IMR-90 (cell line): Measurements from ENCODE around the gene IGF2BP3. TPM values are rescaled to one million over a fixed set of nuclear protein-coding genes. Genes with fewer than 3 reads are reported as not detected.
A peak's percentile ranks its signal among the peaks of the same experiment; 100 is the strongest.

Experiments
- ATAC-seq: fragments of 200-7000 bp; cut with Tn5 transposase; 2 replicates; pipeline ENCODE4 v1.9.1; 2020; ENCODE audit warnings: low read depth, mild to moderate bottlenecking, moderate library complexity
- BruUV-seq: library from RNA; stranded (reverse); fragments of 400-500 nt; replicated peaks from 2 replicates; lab custom pipeline; 2021; lab: Mats Ljungman, UMichigan
- CTCF ChIA-PET: fragments of 300-600 bp; formaldehyde crosslinking; extraction: SDS; loops from one replicate; lab custom pipeline; 2021; ENCODE audit warnings: antibody characterized with exemption; lab: Yijun Ruan, JAX
- POLR2A ChIA-PET: fragments of 300-600 bp; sonication (Branson Sonifier 250); formaldehyde crosslinking; loops from one replicate; lab custom pipeline; 2022; ENCODE audit warnings: antibody characterized with exemption; ENCODE audit not compliant: unreplicated experiment; lab: Charles Lee
- DNase-seq: peaks from one replicate; pipeline ENCODE4 v3.0.0; 2013
- H2AFZ ChIP-seq: replicated peaks from 2 replicates; pipeline ENCODE3; 2013; ENCODE audit warnings: low read length, mild to moderate bottlenecking; ENCODE audit not compliant: poor library complexity
- H2AK5ac ChIP-seq: 2 replicates; pipeline ENCODE4 v1.6.1; 2013; ENCODE audit warnings: low read depth, low read length, inconsistent platforms
- H2AK9ac ChIP-seq: replicated peaks from 2 replicates; pipeline ENCODE3; 2013; ENCODE audit warnings: mild to moderate bottlenecking, low read depth, low read length, moderate library complexity; ENCODE audit not compliant: poor library complexity
- H2BK120ac ChIP-seq: 2 replicates; pipeline ENCODE4 v1.6.1; 2013; ENCODE audit warnings: low read depth, low read length, inconsistent platforms
- H2BK15ac ChIP-seq: 3 replicates; pipeline ENCODE4 v1.6.1; 2013; ENCODE audit warnings: low read depth, low read length, inconsistent platforms
- H2BK20ac ChIP-seq: 2 replicates; pipeline ENCODE4 v1.6.1; 2013; ENCODE audit warnings: low read depth, mild to moderate bottlenecking, inconsistent platforms, low read length, moderate library complexity
- H2BK5ac ChIP-seq: 2 replicates; pipeline ENCODE4 v1.6.1; 2013; ENCODE audit warnings: mild to moderate bottlenecking, low read depth, low read length, inconsistent platforms; ENCODE audit not compliant: poor library complexity, severe bottlenecking
- H3K14ac ChIP-seq: replicated peaks from 2 replicates; pipeline ENCODE4 v1.6.1; 2013; ENCODE audit warnings: low read depth, low read length, inconsistent platforms
- H3K18ac ChIP-seq: 2 replicates; pipeline ENCODE4 v1.6.1; 2013; ENCODE audit warnings: low read depth, low read length, control low read depth
- H3K23ac ChIP-seq: 2 replicates; pipeline ENCODE4 v1.6.1; 2013; ENCODE audit warnings: low read depth, low read length, inconsistent platforms
- H3K27ac ChIP-seq: 2 replicates; pipeline ENCODE4 v1.5.1; 2013; ENCODE audit warnings: mild to moderate bottlenecking, control low read depth, low read length; ENCODE audit not compliant: insufficient read depth
- H3K27me3 ChIP-seq: 2 replicates; pipeline ENCODE4 v1.6.1; 2013; ENCODE audit warnings: low read length; ENCODE audit not compliant: control insufficient read depth, insufficient read depth
- H3K36me3 ChIP-seq: 2 replicates; pipeline ENCODE4 v1.6.1; 2013; ENCODE audit warnings: low read length, mixed read lengths; ENCODE audit not compliant: control insufficient read depth, insufficient read depth
- H3K4ac ChIP-seq: 2 replicates; pipeline ENCODE4 v1.6.1; 2013; ENCODE audit warnings: low read depth, low read length, inconsistent platforms
- H3K4me1 ChIP-seq: 2 replicates; pipeline ENCODE4 v1.6.1; 2013; ENCODE audit warnings: low read length, mixed read lengths; ENCODE audit not compliant: control insufficient read depth, insufficient read depth
- H3K4me2 ChIP-seq: 2 replicates; pipeline ENCODE4 v1.6.1; 2013; ENCODE audit warnings: low read depth, mild to moderate bottlenecking, control low read depth, low read length, moderate library complexity
- H3K4me3 ChIP-seq: 2 replicates; pipeline ENCODE4 v1.5.1; 2013; ENCODE audit warnings: low read depth, mild to moderate bottlenecking, control low read depth, low read length, moderate library complexity; ENCODE audit not compliant: insufficient read depth
- H3K56ac ChIP-seq: 2 replicates; pipeline ENCODE4 v1.6.1; 2013; ENCODE audit warnings: low read length, inconsistent platforms; ENCODE audit not compliant: insufficient read depth; ENCODE audit errors: extremely low read depth
- H3K79me1 ChIP-seq, 2 experiments: 2 replicates each; pipeline ENCODE4 v1.6.1; 2013; ENCODE audit warnings: low read length in 2 of 2, inconsistent platforms in 1 of 2, low read depth in 1 of 2
- H3K9ac ChIP-seq: 2 replicates; pipeline ENCODE4 v1.6.1; 2013; ENCODE audit warnings: low read depth, low read length, control low read depth
- H3K9me1 ChIP-seq: 2 replicates; pipeline ENCODE4 v1.6.1; 2013; ENCODE audit warnings: low read length, inconsistent platforms; ENCODE audit not compliant: insufficient read depth
- H3K9me3 ChIP-seq: 2 replicates; pipeline ENCODE4 v1.6.1; 2013; ENCODE audit warnings: low read length; ENCODE audit not compliant: control insufficient read depth, insufficient read depth
- H4K20me1 ChIP-seq: 2 replicates; pipeline ENCODE4 v1.6.1; 2013; ENCODE audit warnings: low read length, inconsistent platforms; ENCODE audit not compliant: insufficient read depth
- H4K5ac ChIP-seq: 2 replicates; pipeline ENCODE4 v1.6.1; 2013; ENCODE audit warnings: mild to moderate bottlenecking, low read depth, low read length, control low read depth
- H4K8ac ChIP-seq, 2 experiments: 2 replicates each; pipeline ENCODE4 v1.6.1; 2013; ENCODE audit warnings: low read depth in 2 of 2, low read length in 2 of 2, control low read depth in 1 of 2, inconsistent platforms in 1 of 2
- H4K91ac ChIP-seq: 2 replicates; pipeline ENCODE4 v1.6.1; 2013; ENCODE audit warnings: low read depth, low read length, inconsistent platforms; ENCODE audit not compliant: insufficient read depth
- BHLHE40 ChIP-seq: fragments of 150-350 bp; IDR thresholded peaks from 2 replicates; pipeline ENCODE4 v1.6.1; 2016; ENCODE audit warnings: mild to moderate bottlenecking, low read depth, low read length
- CEBPB ChIP-seq: IDR thresholded peaks from 2 replicates; pipeline ENCODE4 v1.6.1; 2012; ENCODE audit warnings: low read depth, low read length, improper control_type of control experiment
- CHD1 ChIP-seq: IDR thresholded peaks from 2 replicates; pipeline ENCODE4 v1.6.1; 2012; ENCODE audit warnings: low read depth, low read length, improper control_type of control experiment
- CTCF ChIP-seq: conservative IDR thresholded peaks from 2 replicates; pipeline ENCODE4 v1.5.1; 2012; ENCODE audit warnings: mild to moderate bottlenecking, low read depth, low read length, improper control_type of control experiment
- ELK1 ChIP-seq: fragments of 150-350 bp; IDR thresholded peaks from 2 replicates; pipeline ENCODE4 v1.6.1; 2016; ENCODE audit warnings: low read depth, mild to moderate bottlenecking, low read length, moderate library complexity, borderline replicate concordance
- MAZ ChIP-seq: IDR thresholded peaks from 2 replicates; pipeline ENCODE4 v1.6.1; 2012; ENCODE audit warnings: low read depth, mild to moderate bottlenecking, low read length, improper control_type of control experiment, moderate library complexity, borderline replicate concordance
- MXI1 ChIP-seq: IDR thresholded peaks from 2 replicates; pipeline ENCODE4 v1.6.1; 2012; ENCODE audit warnings: low read depth, mild to moderate bottlenecking, low read length, moderate library complexity, borderline replicate concordance
- NFE2L2 ChIP-seq: fragments of 150-350 bp; IDR thresholded peaks from 2 replicates; pipeline ENCODE4 v1.6.1; 2016; ENCODE audit warnings: low read depth, mild to moderate bottlenecking, low read length
- POLR2A ChIP-seq: IDR thresholded peaks from 2 replicates; pipeline ENCODE4 v1.6.1; 2012; ENCODE audit warnings: mild to moderate bottlenecking, low read depth, low read length
- RCOR1 ChIP-seq: IDR thresholded peaks from 2 replicates; pipeline ENCODE4 v1.6.1; 2012; ENCODE audit warnings: mild to moderate bottlenecking, low read length, improper control_type of control experiment; ENCODE audit not compliant: insufficient replicate concordance
- USF2 ChIP-seq: fragments of 150-350 bp; IDR thresholded peaks from 2 replicates; pipeline ENCODE4 v1.6.1; 2017; ENCODE audit warnings: mild to moderate bottlenecking, antibody characterized with exemption, low read length, low read depth
- WGBS, 2 experiments: methylation state at CpG; one replicate each; pipeline versions ENCODE4 v1.1.5 to v1.1.7; 2013; ENCODE audit warnings: missing lambda C conversion rate in 2 of 2; ENCODE audit not compliant: insufficient read length in 1 of 2; ENCODE audit errors: extremely low coverage in 2 of 2; 5-methylcytosine and 5-hydroxymethylcytosine counted together
- dilution Hi-C: fragments of 300-500 bp; cut with HindIII; formaldehyde crosslinking; loops from one replicate; pipeline ENCODE4 v1.14.3; 2018; ENCODE audit warnings: low sequenced_read_pairs; ENCODE audit not compliant: unreplicated experiment
- in situ Hi-C: fragments of 300-500 bp; cut with MboI; formaldehyde crosslinking; loops from 3 replicates; pipeline ENCODE4 v1.14.3; 2019; ENCODE audit warnings: low sequenced_read_pairs, inconsistent platforms, mixed read lengths
- intact Hi-C: fragments of 100-400 bp; cut with micrococcal nuclease; formaldehyde crosslinking; loops from 2 replicates; pipeline ENCODE4 v1.10.0; 2022
- polyA plus RNA-seq, 3 experiments: library from polyadenylated mRNA; depleted of rRNA; stranded (reverse); fragments of >200 nt; gene quantifications; 2 replicates each; pipeline ENCODE4 v1.2.3, GENCODE V29; 2012; ENCODE audit warnings: low replicate concordance in 1 of 3
- total RNA-seq: library from RNA; depleted of rRNA; stranded (reverse); fragments of >200 nt; gene quantifications from 2 replicates; pipeline ENCODE4 v1.2.3, GENCODE V29; 2012

Gene IGF2BP3
- total and polyA plus RNA-seq, 2 of the 4 experiments (the other 2 are of a cell fraction), result 50.9 to 59.3 TPM

GRCh38 chr7:23373151-23374004 lies 96.9 kb downstream of the IGF2BP3 start:
- ATAC-seq (no peak), DNase-seq (peak; percentile 73)
- H3K4me2 ChIP-seq, result no peak overlapping the region
- H2BK5ac ChIP-seq, result peak overlapping the region; percentile 7
- H4K91ac ChIP-seq, result no peak overlapping the region
- H3K27me3 ChIP-seq, result no peaks in the 10 kb centered on the region
- H4K5ac ChIP-seq, result no peak overlapping the region
- TF ChIP-seq RCOR1 (no peak), MAZ (no peak), BHLHE40 (no peak), POLR2A (no peak), CHD1 (no peak), CTCF (no peak), ELK1 (no peak), CEBPB (no peak), NFE2L2 (no peak), MXI1 (no peak), USF2 (no peak)
- peaks cover 16% of the 10 kb centered on the region for H3K9me1 ChIP-seq
- ChIA-PET CTCF (no interaction called here), POLR2A (no interaction called here)
- intact Hi-C loops (no loop called here), dilution Hi-C loops (no loop called here), in situ Hi-C loops (no loop called here)
- peaks cover 44% of the 10 kb centered on the region; the same call in 1 of the 2 replicates for H4K20me1 ChIP-seq
- no peak overlapping the region for H2AK9ac ChIP-seq
- H2BK20ac ChIP-seq, result no peak overlapping the region
- peaks cover 5% of the 10 kb centered on the region for H3K36me3 ChIP-seq
- no peak overlapping the region for H2AK5ac ChIP-seq
- peaks cover 13% of the 10 kb centered on the region for H3K4me1 ChIP-seq
- H3K9ac ChIP-seq, result no peak overlapping the region
- no peak overlapping the region for H3K4ac ChIP-seq
- no peak overlapping the region for H3K4me3 ChIP-seq
- H2AFZ ChIP-seq, result no peak overlapping the region
- H3K56ac ChIP-seq, result no peak overlapping the region
- H2BK120ac ChIP-seq, result no peak overlapping the region
- H3K23ac ChIP-seq, result no peak overlapping the region
- H3K14ac ChIP-seq, result 0 out of 2 replicates have a peak overlapping the region, but pooled peaks have one; percentile 13
- BruUV-seq, result no TSS peak
- WGBS, 2 experiments, result no CpG with 5 or more reads among the region's 6 CpGs
- H3K27ac ChIP-seq, result no peak overlapping the region
- H3K79me1 ChIP-seq, result peaks cover 55 to 86% of the 10 kb centered on the region in 2 experiments
- H3K18ac ChIP-seq, result no peak overlapping the region
- 0 out of 4 replicates have a peak overlapping the region, but pooled peaks of 1 of the 2 experiments have one; percentile 41 for H4K8ac ChIP-seq
- no peaks in the 10 kb centered on the region for H3K9me3 ChIP-seq
- 0 out of 3 replicates have a peak overlapping the region, but pooled peaks have one; percentile 15 for H2BK15ac ChIP-seq
